Omental fat pad (tissue), 4 donors: ENCODE data around the gene GATA3. TPM values are rescaled to one million over a fixed set of nuclear protein-coding genes. Genes with fewer than 3 reads are reported as not detected.
"Not testable (repeated sequence)": the region's sequence is repeated elsewhere in the genome, so short reads cannot be mapped to it uniquely, and the experiment has no call there.

Experiments
- ATAC-seq: fragments of 150-250 bp; one replicate; pipeline ENCODE4 v1.9.1; 2016; ENCODE audit warnings: mild to moderate bottlenecking, moderate library complexity; ENCODE audit not compliant: low FRiP score
- DNase-seq: peaks from one replicate; pipeline ENCODE4 v3.0.0-alpha.2; 2019; ENCODE audit warnings: low spot score
- CTCF ChIP-seq, 3 donors: fragments of 450-650 bp; IDR thresholded peaks; one replicate each; pipeline ENCODE4 v1.5.1; 2016 to 2017; ENCODE audit warnings: antibody characterized with exemption in 3 of 3, mild to moderate bottlenecking in 3 of 3, moderate library complexity in 2 of 3
- total RNA-seq, 4 donors: library from RNA; depleted of rRNA; stranded (reverse); fragments of >200 nt; gene quantifications; one replicate each; pipeline ENCODE4 v1.1.0, GENCODE V29; 2016

GATA3 gene
- total RNA-seq, 4 donors from 2014 or later = 0.28 to 3.1 (median 1.3) TPM

GRCh38 chr10:8017277-8017676 lies 37.2 kb upstream of the GATA3 start:
- no peak for DNase-seq
- no peak for ATAC-seq
- no peak for TF ChIP-seq CTCF (IDR thresholded peaks at IDR 0.05)

GRCh38 chr10:8023321-8023720 lies 31.2 kb upstream of the GATA3 start:
- no peak for TF ChIP-seq CTCF (IDR thresholded peaks at IDR 0.05)
- ATAC-seq (no peak), DNase-seq (no peak)

- ATAC-seq = no peak
- no peak for DNase-seq
- no peak for TF ChIP-seq CTCF (IDR thresholded peaks at IDR 0.05)
Measured at GRCh38 chr10:8023851-8024250, 30.6 kb upstream of the GATA3 start.

- no peak for TF ChIP-seq CTCF (IDR thresholded peaks at IDR 0.05)
- no peak for ATAC-seq
- DNase-seq = no peak
Measured at GRCh38 chr10:8026349-8027259, 27.9 kb upstream of the GATA3 start.

- not testable (repeated sequence) for ATAC-seq, DNase-seq
Measured at GRCh38 chr10:8031211-8031610, 23.3 kb upstream of the GATA3 start.

GRCh38 chr10:8032558-8032957 lies 21.9 kb upstream of the GATA3 start:
- no peak for TF ChIP-seq CTCF (IDR thresholded peaks at IDR 0.05)
- no peak for ATAC-seq
- no peak for DNase-seq

- ATAC-seq = no peak
Measured at GRCh38 chr10:8033812-8034465, 20.5 kb upstream of the GATA3 start.

More at GRCh38 chr10:8033812-8034465, 20.5 kb upstream of the GATA3 start:
- TF ChIP-seq CTCF (IDR thresholded peaks at IDR 0.05) = no peak
- no peak for DNase-seq
